GM19025 (cell line): ENCODE measurements around the gene SLC44A4.

ENCODE experiments used
- ATAC-seq: cut with Tn5 transposase; IDR thresholded peaks from one replicate; pipeline ENCODE4 v1.9.1; 2021; ENCODE audit warnings: mild to moderate bottlenecking, low read depth, moderate library complexity; ENCODE audit not compliant: unreplicated experiment

The SLC44A4 gene

GRCh38 chr6:31901953-31902643, 23.3 kb upstream of the SLC44A4 start, which contains the start of gene ZBTB12:
TSS of gene ZBTB12 (minus strand) at chr6:31902086. CDS start at chr6:31901305, 781 bp downstream.
- no peak for ATAC-seq

- ATAC-seq = no peak
These were observed 22.7 kb upstream of the SLC44A4 start for GRCh38 chr6:31901415-31901952.

- no peak for ATAC-seq
These were observed 22.2 kb upstream of the SLC44A4 start for GRCh38 chr6:31900917-31901414.

- no peak for ATAC-seq
These were observed 21.3 kb upstream of the SLC44A4 start for GRCh38 chr6:31899882-31900722.

GRCh38 chr6:31899215-31899614, 20.4 kb upstream of the SLC44A4 start:
- ATAC-seq = no peak

GRCh38 chr6:31898383-31899011, 19.7 kb upstream of the SLC44A4 start:
- no peak for ATAC-seq

- ATAC-seq = peak; percentile 53
These were observed 19.0 kb upstream of the SLC44A4 start, which contains the start of gene EHMT2 for GRCh38 chr6:31897612-31898382. TSS of gene EHMT2 (minus strand) at chr6:31897698. CDS start at chr6:31897677, 21 bp downstream.

GRCh38 chr6:31896856-31897611, 18.2 kb upstream of the SLC44A4 start:
- peak; percentile 6 for ATAC-seq

- ATAC-seq = no peak
These were observed 17.7 kb upstream of the SLC44A4 start for GRCh38 chr6:31896493-31896855.

GRCh38 chr6:31892821-31893220, 14.0 kb upstream of the SLC44A4 start:
- ATAC-seq = no peak

- no peak for ATAC-seq
These were observed 10.7 kb upstream of the SLC44A4 start for GRCh38 chr6:31889331-31889972.

- no peak for ATAC-seq
These were observed 9.8 kb upstream of the SLC44A4 start for GRCh38 chr6:31888276-31889258.

- ATAC-seq = no peak
These were observed 8.6 kb upstream of the SLC44A4 start for GRCh38 chr6:31887173-31888007.

- no peak for ATAC-seq
These were observed 7.8 kb upstream of the SLC44A4 start for GRCh38 chr6:31886541-31886991.

- ATAC-seq = no peak
These were observed 5.8 kb upstream of the SLC44A4 start for GRCh38 chr6:31884528-31885035.

GRCh38 chr6:31883676-31884075, 4.9 kb upstream of the SLC44A4 start:
- ATAC-seq = no peak
